GM12891 (cell line): ENCODE measurements around the gene BRINP2.

Experiments
- DNase-seq: peaks from one replicate; pipeline ENCODE4 v3.0.0; 2011; ENCODE audit warnings: low spot score; ENCODE audit not compliant: insufficient read length
- FAIRE-seq: peaks from 2 replicates; lab custom pipeline; 2011; peaks lifted over from hg19 to GRCh38; lab: Jason Lieb, UNC
- PAX5 ChIP-seq: IDR thresholded peaks from 2 replicates; pipeline ENCODE4 v1.6.1; 2011; ENCODE audit warnings: low read length, moderate library complexity, mild to moderate bottlenecking; ENCODE audit not compliant: insufficient read depth, severe bottlenecking
- POLR2A ChIP-seq: IDR thresholded peaks from 2 replicates; pipeline ENCODE4 v1.6.1; 2011; ENCODE audit warnings: low read depth, low read length, control low read depth
- POLR2AphosphoS5 ChIP-seq: IDR thresholded peaks from 2 replicates; pipeline ENCODE4 v1.6.1; 2011; ENCODE audit warnings: low read depth, low read length, control low read depth
- POU2F2 ChIP-seq: IDR thresholded peaks from 2 replicates; pipeline ENCODE4 v1.6.1; 2011; ENCODE audit warnings: low read depth, mild to moderate bottlenecking, control low read depth, low read length, moderate library complexity
- SPI1 ChIP-seq: IDR thresholded peaks from 2 replicates; pipeline ENCODE4 v1.6.1; 2011; ENCODE audit warnings: low read depth, low read length, control low read depth
- TAF1 ChIP-seq: IDR thresholded peaks from 2 replicates; pipeline ENCODE4 v1.6.1; 2011; ENCODE audit warnings: low read depth, low read length, control low read depth

The BRINP2 gene

DNA sequence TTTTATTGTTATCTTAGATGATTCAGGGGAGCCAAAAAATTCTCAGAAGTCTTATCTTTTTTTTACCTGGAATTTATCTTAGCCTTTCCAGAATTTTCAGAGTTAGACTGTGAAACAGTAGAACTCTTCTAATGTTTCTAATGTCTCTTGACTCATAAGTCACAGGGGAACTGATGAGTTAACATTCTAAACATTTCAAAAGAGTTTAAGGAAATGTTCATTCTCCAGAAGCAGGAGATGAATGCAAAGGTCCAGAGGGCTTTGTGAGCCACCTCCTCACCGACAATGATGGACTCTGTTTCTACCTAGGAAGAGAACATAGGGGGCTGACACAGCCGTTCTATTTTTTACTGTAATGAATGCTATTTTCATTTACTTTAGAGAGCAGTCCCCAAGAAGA is 157.5 kb downstream of the BRINP2 start:
- no peak for FAIRE-seq
- TF ChIP-seq POLR2AphosphoS5 (no peak), TAF1 (no peak), POLR2A (no peak), POU2F2 (no peak), SPI1 (no peak), PAX5 (no peak)
- no peak for DNase-seq

DNA sequence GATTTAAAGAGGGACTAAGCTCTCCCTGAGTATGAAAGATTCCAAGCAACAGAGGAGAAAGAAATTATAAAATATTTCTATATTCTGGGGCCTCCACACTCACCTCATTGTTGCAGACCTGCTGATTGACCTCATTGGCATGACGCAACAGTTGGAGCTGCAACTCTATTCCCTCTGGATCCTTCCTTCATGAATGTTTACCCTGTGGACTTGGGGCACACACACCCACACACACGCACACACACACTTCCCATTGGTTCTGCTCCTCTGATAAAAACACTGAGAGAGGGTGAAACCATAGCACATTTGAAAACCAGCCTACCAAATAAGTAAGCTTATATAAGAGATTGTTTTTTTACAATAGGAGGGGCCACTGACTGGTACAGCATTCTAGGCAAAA is 159.1 kb downstream of the BRINP2 start:
- no peak for DNase-seq
- no peak for TF ChIP-seq POLR2A
- no peak for TF ChIP-seq SPI1
- TF ChIP-seq POLR2AphosphoS5, result no peak
- no peak for TF ChIP-seq POU2F2
- no peak for TF ChIP-seq TAF1
- no peak for TF ChIP-seq PAX5
- no peak for FAIRE-seq
